ENCODE data around the gene KIRREL3. TPM values are rescaled to one million over a fixed set of nuclear protein-coding genes. Genes with fewer than 3 reads are reported as not detected.

The KIRREL3 gene
- total and polyA plus RNA-seq, 2 donors (not counting 3 experiments of a cell fraction or from before 2014, with no cell fraction given), result not detected

- Histone ChIP-seq H3K4me3 (replicated peaks in 1 of 3; ENCODE audit: insufficient read depth in 1 of 3, low read depth in 1 of 3, low read length in 3 of 3) (no peak overlapping the region), H3K27ac (ENCODE audit: insufficient read depth, low read depth, low read length) (no peak overlapping the region), H3K79me2 (ENCODE audit: control insufficient read depth, insufficient read depth, low read length) (no peaks in the 10 kb centered on the region), H3K9me3 (replicated peaks; ENCODE audit: control insufficient read depth, insufficient read depth, low read length) (no peaks in the 10 kb centered on the region), H4K20me1 (replicated peaks; ENCODE audit: control insufficient read depth, extremely low read depth, insufficient read depth, low read length) (no peaks in the 10 kb centered on the region), H3K4me2 (ENCODE audit: insufficient read depth, low read length) (no peak overlapping the region), H2AFZ (ENCODE audit: low read depth, low read length) (no peak overlapping the region), H3K9ac (replicated peaks; ENCODE audit: extremely low read depth, insufficient read depth, low read length) (no peak overlapping the region), H3K36me3 (ENCODE audit: control insufficient read depth in 2 of 2, extremely low read depth in 1 of 2, insufficient read depth in 2 of 2, low read length in 2 of 2) (no peaks in the 10 kb centered on the region), H3K9me1 (replicated peaks; ENCODE audit: control insufficient read depth, extremely low read depth, insufficient read depth, low read length) (no peaks in the 10 kb centered on the region), H3K27me3 (ENCODE audit: control insufficient read depth in 2 of 2, insufficient read depth in 2 of 2, low read length in 2 of 2) (no peaks in the 10 kb centered on the region), H3K4me1 (ENCODE audit: control insufficient read depth, extremely low read depth, insufficient read depth, low read length) (no peaks in the 10 kb centered on the region)
- BruUV-seq (replicated peaks), result no TSS peak
- intact Hi-C loops (cut with micrococcal nuclease) (no loop called here), dilution Hi-C loops (cut with MboI; ENCODE audit: extremely low pct_ligation_motif_present, low sequenced_read_pairs) (no loop called here)
- no peak for FAIRE-seq
- ChIA-PET CTCF (no interaction called here), POLR2A (no interaction called here)
- no peak for DNase-seq (ENCODE audit: low read depth, low spot score)
- TF ChIP-seq POLR2A (IDR thresholded peaks at IDR 0.05; ENCODE audit: low read depth, low read length), result no peak
- TF ChIP-seq, protein P1, sequence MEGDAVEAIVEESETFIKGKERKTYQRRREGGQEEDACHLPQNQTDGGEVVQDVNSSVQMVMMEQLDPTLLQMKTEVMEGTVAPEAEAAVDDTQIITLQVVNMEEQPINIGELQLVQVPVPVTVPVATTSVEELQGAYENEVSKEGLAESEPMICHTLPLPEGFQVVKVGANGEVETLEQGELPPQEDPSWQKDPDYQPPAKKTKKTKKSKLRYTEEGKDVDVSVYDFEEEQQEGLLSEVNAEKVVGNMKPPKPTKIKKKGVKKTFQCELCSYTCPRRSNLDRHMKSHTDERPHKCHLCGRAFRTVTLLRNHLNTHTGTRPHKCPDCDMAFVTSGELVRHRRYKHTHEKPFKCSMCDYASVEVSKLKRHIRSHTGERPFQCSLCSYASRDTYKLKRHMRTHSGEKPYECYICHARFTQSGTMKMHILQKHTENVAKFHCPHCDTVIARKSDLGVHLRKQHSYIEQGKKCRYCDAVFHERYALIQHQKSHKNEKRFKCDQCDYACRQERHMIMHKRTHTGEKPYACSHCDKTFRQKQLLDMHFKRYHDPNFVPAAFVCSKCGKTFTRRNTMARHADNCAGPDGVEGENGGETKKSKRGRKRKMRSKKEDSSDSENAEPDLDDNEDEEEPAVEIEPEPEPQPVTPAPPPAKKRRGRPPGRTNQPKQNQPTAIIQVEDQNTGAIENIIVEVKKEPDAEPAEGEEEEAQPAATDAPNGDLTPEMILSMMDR (IDR thresholded peaks at IDR 0.05; ENCODE audit: extremely low read depth in 1 of 2, insufficient read depth in 1 of 2, low read depth in 1 of 2, low read length in 2 of 2), result no peak
- TF ChIP-seq MYC (IDR thresholded peaks at IDR 0.05; ENCODE audit: low read depth, low read length), result no peak
- TF ChIP-seq, protein P2, sequence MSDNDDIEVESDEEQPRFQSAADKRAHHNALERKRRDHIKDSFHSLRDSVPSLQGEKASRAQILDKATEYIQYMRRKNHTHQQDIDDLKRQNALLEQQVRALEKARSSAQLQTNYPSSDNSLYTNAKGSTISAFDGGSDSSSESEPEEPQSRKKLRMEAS (IDR thresholded peaks at IDR 0.05; ENCODE audit: insufficient read depth, insufficient read length), result no peak
- TF ChIP-seq EZH2 (IDR thresholded peaks at IDR 0.05; ENCODE audit: borderline replicate concordance, low read depth, low read length, severe bottlenecking), result no peak
- TF ChIP-seq POLR2AphosphoS5 (IDR thresholded peaks at IDR 0.05; ENCODE audit: insufficient read depth, low read depth, low read length), result no peak
- no peak for TF ChIP-seq FOS (IDR thresholded peaks at IDR 0.05; ENCODE audit: borderline replicate concordance, insufficient read depth, low read length)
- no peak for TF ChIP-seq GATA2 (IDR thresholded peaks at IDR 0.05; ENCODE audit: insufficient read depth, insufficient read length, low read depth, low read length)
- no peak for TF ChIP-seq JUN (IDR thresholded peaks at IDR 0.05; ENCODE audit: borderline replicate concordance, insufficient read depth, insufficient read length, low read depth)
Measured at GRCh38 chr11:126874831-126875230, 125.7 kb downstream of the KIRREL3 start.

Measured in endothelial cell of umbilical vein (primary cell).